Neural crest cell (in vitro differentiated cells): ENCODE measurements around the gene SPNS3. TPM values are rescaled to one million over a fixed set of nuclear protein-coding genes. Genes with fewer than 3 reads are reported as not detected.

Source experiments
- DNase-seq: peaks from one replicate; pipeline ENCODE4 v3.0.0; 2021; ENCODE audit warnings: low read depth, mixed read lengths, low spot score
- H3K27ac Mint-ChIP-seq: one replicate; pipeline ENCODE4 v1.8.0; 2021; ENCODE audit warnings: mild to moderate bottlenecking, mixed read lengths; ENCODE audit not compliant: unreplicated experiment
- H3K27me3 Mint-ChIP-seq: 2 replicates; pipeline ENCODE4 v1.8.0; 2021; ENCODE audit warnings: low read depth, mild to moderate bottlenecking, mixed read lengths
- H3K36me3 Mint-ChIP-seq: 2 replicates; pipeline ENCODE4 v1.8.0; 2021; ENCODE audit warnings: low read depth, mild to moderate bottlenecking, mixed read lengths
- H3K4me1 Mint-ChIP-seq: 2 replicates; pipeline ENCODE4 v1.8.0; 2021; ENCODE audit warnings: mixed read lengths
- H3K4me3 Mint-ChIP-seq: one replicate; pipeline ENCODE4 v1.8.0; 2021; ENCODE audit warnings: mild to moderate bottlenecking, mixed read lengths
- H3K9me3 Mint-ChIP-seq: 2 replicates; pipeline ENCODE4 v1.8.0; 2021; ENCODE audit warnings: mixed read lengths
- total RNA-seq: library from RNA; stranded (reverse); gene quantifications from 2 replicates; pipeline ENCODE4 v1.2.1, GENCODE V29; 2021
- TF ChIP-seq, protein P1 (sequence below): fragments of 200-600 bp; sonication (generic); conservative IDR thresholded peaks from 2 replicates; pipeline ENCODE4 v1.5.0; 2021; ENCODE audit warnings: antibody characterized with exemption, mild to moderate bottlenecking

The SPNS3 gene
- total RNA-seq, 1 donor from 2014 or later, result not detected

GRCh38 chr17:4445731-4446130, 12.0 kb downstream of the SPNS3 start:
- no peak for DNase-seq
- H3K4me1 Mint-ChIP-seq, result no peaks in the 10 kb centered on the region
- H3K36me3 Mint-ChIP-seq, result no peaks in the 10 kb centered on the region
- no peak overlapping the region for H3K27ac Mint-ChIP-seq
- no peaks in the 10 kb centered on the region for H3K9me3 Mint-ChIP-seq
- TF ChIP-seq, protein P1, sequence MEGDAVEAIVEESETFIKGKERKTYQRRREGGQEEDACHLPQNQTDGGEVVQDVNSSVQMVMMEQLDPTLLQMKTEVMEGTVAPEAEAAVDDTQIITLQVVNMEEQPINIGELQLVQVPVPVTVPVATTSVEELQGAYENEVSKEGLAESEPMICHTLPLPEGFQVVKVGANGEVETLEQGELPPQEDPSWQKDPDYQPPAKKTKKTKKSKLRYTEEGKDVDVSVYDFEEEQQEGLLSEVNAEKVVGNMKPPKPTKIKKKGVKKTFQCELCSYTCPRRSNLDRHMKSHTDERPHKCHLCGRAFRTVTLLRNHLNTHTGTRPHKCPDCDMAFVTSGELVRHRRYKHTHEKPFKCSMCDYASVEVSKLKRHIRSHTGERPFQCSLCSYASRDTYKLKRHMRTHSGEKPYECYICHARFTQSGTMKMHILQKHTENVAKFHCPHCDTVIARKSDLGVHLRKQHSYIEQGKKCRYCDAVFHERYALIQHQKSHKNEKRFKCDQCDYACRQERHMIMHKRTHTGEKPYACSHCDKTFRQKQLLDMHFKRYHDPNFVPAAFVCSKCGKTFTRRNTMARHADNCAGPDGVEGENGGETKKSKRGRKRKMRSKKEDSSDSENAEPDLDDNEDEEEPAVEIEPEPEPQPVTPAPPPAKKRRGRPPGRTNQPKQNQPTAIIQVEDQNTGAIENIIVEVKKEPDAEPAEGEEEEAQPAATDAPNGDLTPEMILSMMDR, result no peak
- no peak overlapping the region for H3K4me3 Mint-ChIP-seq
- H3K27me3 Mint-ChIP-seq, result no peaks in the 10 kb centered on the region

DNA sequence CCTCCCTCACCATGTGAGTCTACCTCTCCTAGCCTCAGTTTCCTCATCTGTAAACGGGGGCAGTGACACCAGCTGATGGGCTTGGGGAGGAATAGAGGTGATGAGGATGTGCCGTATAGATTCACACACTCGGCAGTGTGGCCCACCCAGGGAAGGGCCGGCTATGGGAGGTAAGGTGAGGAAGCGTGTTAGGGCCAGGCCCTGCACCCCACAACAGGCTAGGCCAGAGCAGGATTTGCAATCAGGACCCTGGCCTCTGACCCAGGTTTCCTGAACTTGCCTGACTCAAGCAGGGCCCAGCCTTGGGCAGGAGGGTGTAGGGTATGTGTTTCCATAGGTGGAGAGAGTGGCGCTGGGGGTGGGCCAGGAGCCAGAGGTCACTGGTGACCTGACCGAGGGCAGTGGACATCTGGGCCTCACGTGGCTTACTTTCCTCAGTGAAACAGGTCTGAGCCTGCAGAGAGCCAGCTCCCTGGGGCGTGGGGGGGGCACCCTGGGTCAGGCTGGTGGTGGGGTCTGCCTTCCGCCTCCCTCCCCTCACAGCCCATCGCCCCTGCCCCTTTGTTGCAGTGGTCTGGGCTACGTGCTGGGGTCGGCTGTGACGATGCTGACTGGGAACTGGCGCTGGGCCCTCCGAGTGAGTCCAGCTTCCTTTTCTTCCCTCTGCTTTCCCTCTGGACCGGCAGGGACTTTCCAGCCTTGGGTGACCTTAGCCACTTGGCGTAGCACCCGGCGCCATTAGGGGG, 12.8 kb downstream of the SPNS3 start:
- Mint-ChIP-seq H3K27ac (no peak overlapping the region), H3K4me3 (no peak overlapping the region), H3K36me3 (no peaks in the 10 kb centered on the region), H3K9me3 (no peaks in the 10 kb centered on the region), H3K27me3 (no peaks in the 10 kb centered on the region), H3K4me1 (no peaks in the 10 kb centered on the region)
- TF ChIP-seq, protein P1, result no peak
- no peak for DNase-seq

DNA sequence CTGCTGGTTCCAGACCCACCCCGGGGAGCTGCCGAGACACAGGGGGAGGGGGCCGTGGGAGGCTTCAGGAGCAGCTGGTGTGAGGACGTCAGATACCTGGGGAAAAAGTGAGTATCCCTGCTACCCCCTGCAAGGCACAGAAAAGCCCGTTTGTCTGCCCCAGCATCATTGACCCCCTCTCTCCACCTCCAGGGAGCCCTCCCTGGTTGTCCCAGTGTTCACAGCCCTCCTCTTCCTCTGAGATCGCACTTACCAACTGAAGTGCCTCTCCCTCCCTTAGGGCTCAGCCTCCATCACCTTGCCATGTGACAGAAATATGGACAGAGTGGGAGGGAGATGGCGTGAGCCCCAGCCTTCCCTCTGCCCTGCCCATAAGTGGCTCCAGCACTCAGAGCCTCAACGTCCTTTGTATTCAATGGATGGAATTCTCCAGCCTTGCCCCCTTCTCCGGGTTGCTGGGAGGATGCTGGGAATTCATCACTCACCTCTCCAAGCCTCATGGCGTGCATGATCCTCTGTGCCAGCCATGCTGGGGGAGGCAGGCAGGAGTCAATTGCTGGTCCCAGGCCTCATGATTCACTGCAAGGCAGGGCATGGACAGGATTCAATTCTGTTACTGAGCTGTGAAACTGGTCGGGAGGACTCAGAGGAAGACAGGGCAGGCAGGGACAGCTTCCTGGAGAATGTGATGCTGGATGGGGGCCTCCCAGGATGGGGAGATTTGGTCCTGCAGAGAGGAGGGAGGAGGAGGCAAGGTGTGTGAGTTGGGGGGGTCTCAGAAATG, 14.6 kb downstream of the SPNS3 start:
- no peak for DNase-seq
- Mint-ChIP-seq H3K9me3 (no peaks in the 10 kb centered on the region), H3K4me1 (no peaks in the 10 kb centered on the region), H3K4me3 (no peak overlapping the region), H3K36me3 (no peaks in the 10 kb centered on the region), H3K27me3 (no peaks in the 10 kb centered on the region), H3K27ac (no peak overlapping the region)
- TF ChIP-seq, protein P1, result no peak

GRCh38 chr17:4449736-4450135, 16.0 kb downstream of the SPNS3 start:
- H3K9me3 Mint-ChIP-seq, result no peaks in the 10 kb centered on the region
- TF ChIP-seq, protein P1, result no peak
- no peak for DNase-seq
- no peaks in the 10 kb centered on the region for H3K36me3 Mint-ChIP-seq
- H3K27ac Mint-ChIP-seq, result no peak overlapping the region
- no peaks in the 10 kb centered on the region for H3K27me3 Mint-ChIP-seq
- H3K4me3 Mint-ChIP-seq, result no peak overlapping the region
- H3K4me1 Mint-ChIP-seq, result no peaks in the 10 kb centered on the region

DNA sequence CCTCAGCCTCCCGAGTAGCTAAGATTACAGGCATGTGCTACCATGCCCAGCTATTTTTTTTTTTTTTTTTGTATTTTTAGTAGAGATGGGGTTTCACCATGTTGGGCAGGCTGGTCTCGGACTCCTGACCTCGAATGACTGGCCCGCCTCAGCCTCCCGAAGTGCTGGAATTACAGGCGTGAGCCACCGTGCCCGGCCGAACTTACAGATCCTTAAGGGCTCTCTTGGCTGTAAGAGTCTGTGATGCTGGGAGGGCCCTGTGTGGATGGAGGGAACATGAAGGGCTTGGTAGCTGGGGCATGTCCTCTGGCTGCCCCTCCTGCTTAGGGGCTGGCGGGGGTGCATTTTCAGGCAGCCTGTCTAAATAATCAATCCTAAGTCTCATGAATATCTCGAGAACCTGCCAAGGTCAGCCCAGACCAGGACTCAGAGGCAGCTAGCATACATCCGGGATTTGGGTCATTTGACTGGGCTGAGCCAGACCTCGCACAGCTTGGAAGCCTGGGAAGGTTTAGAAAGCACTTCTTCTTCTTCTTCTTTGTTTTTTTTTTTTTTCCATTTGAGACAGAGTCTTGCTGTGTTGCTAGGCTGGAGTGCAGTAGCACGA, 17.1 kb downstream of the SPNS3 start:
- no peak overlapping the region for H3K27ac Mint-ChIP-seq
- H3K36me3 Mint-ChIP-seq, result no peaks in the 10 kb centered on the region
- H3K27me3 Mint-ChIP-seq, result no peaks in the 10 kb centered on the region
- H3K9me3 Mint-ChIP-seq, result no peaks in the 10 kb centered on the region
- DNase-seq, result no peak
- H3K4me1 Mint-ChIP-seq, result no peaks in the 10 kb centered on the region
- no peak overlapping the region for H3K4me3 Mint-ChIP-seq
- TF ChIP-seq, protein P1, result no peak
